BLaER1 treated with 17β-estradiol and CSF1 and Interleukin-3, amounts not matched to agents 10 nM and 100 nM (cell line): Measurements from ENCODE around the gene NME9.

Source experiments
- H3K27ac ChIP-seq, 11 experiments: shearing (Covaris generic); formaldehyde crosslinking; 2 replicates each; pipeline ENCODE4 v1.8.1; 2022
- H3K27me3 ChIP-seq, 11 experiments: shearing (Covaris generic); formaldehyde crosslinking; 2 replicates each; pipeline ENCODE4 v1.8.1; 2022
- H3K36me3 ChIP-seq, 11 experiments: shearing (Covaris generic); formaldehyde crosslinking; 2 replicates each; pipeline ENCODE4 v1.8.1; 2022
- H3K4me1 ChIP-seq, 10 experiments: shearing (Covaris generic); formaldehyde crosslinking; 2 replicates each; pipeline ENCODE4 v1.8.1; 2022
- H3K4me2 ChIP-seq, 11 experiments: shearing (Covaris generic); formaldehyde crosslinking; 2 replicates each; pipeline ENCODE4 v1.8.1; 2022
- H3K4me3 ChIP-seq, 10 experiments: shearing (Covaris generic); formaldehyde crosslinking; 2 replicates each; pipeline ENCODE4 v1.8.1; 2022
- H3K9ac ChIP-seq, 11 experiments: shearing (Covaris generic); formaldehyde crosslinking; 2 replicates each; pipeline ENCODE4 v1.8.1; 2022
- H3K9me3 ChIP-seq, 11 experiments: shearing (Covaris generic); formaldehyde crosslinking; replicated peaks in 1 of 11; 2 replicates each; pipeline ENCODE4 v1.8.1; 2022
- H4K20me1 ChIP-seq, 11 experiments: shearing (Covaris generic); formaldehyde crosslinking; 2 replicates each; pipeline ENCODE4 v1.8.1; 2022
- Cebpa-rat ChIP-seq, 11 experiments: shearing (Covaris generic); IDR thresholded peaks; 2 replicates each; pipeline ENCODE4 v1.8.1; 2022

The NME9 gene

GRCh38 chr3:138349926-138350665, 20.4 kb upstream of the NME9 start:
- H3K9me3 ChIP-seq: peaks cover 0 to 13% (median 9%) of the 10 kb centered on the region in 11 experiments; a peak in 12 of 22 replicates
- H3K4me2 ChIP-seq: peak overlapping the region in 10 of 11 experiments; percentile 40 to 97 (median 88); a peak in 19 of 22 replicates
- peaks cover 27 to 58% (median 49%) of the 10 kb centered on the region in 11 experiments for H3K27me3 ChIP-seq
- H3K4me3 ChIP-seq: peak overlapping the region in 3 of 10 experiments; percentile 74 to 86 (median 77); a peak in 5 of 20 replicates
- H3K36me3 ChIP-seq: peaks cover 0 to 2% (median 0%) of the 10 kb centered on the region in 11 experiments; a peak in 1 of 22 replicates
- H3K9ac ChIP-seq: peak overlapping the region in 3 of 11 experiments; percentile 37 to 94 (median 89); a peak in 5 of 22 replicates
- H3K4me1 ChIP-seq: peaks cover 0 to 33% (median 19%) of the 10 kb centered on the region in 10 experiments; a peak in 17 of 20 replicates
- H3K27ac ChIP-seq: peak overlapping the region in 2 of 11 experiments; percentile 12 to 26; a peak in 3 of 22 replicates
- H4K20me1 ChIP-seq: peaks cover 0 to 33% (median 0%) of the 10 kb centered on the region in 11 experiments; a peak in 4 of 22 replicates
- peak in 1 of 11 experiments; percentile 35; a peak in 2 of 22 replicates for TF ChIP-seq Cebpa-rat (IDR thresholded peaks at IDR 0.05)

GRCh38 chr3:138348754-138349739, 19.4 kb upstream of the NME9 start:
- peak overlapping the region; percentile 51 to 92 (median 76) for H3K27ac ChIP-seq
- peak overlapping the region; percentile 60 to 94 (median 81) for H3K9ac ChIP-seq

GRCh38 chr3:138347960-138348753, 18.5 kb upstream of the NME9 start, which contains the start of gene MRAS:
TSS of gene MRAS (plus strand) at chr3:138348579. CDS start at chr3:138372884, 24,305 bp downstream.
- peak within 1 kb of the TSS; percentile 63 to 86 (median 72) for H3K4me3 ChIP-seq
- H3K9ac ChIP-seq: peak within 1 kb of the TSS; percentile 60 to 94 (median 81)
- peaks cover 0 to 13% (median 9%) of the 10 kb centered on the region in 11 experiments; a peak in 12 of 22 replicates for H3K9me3 ChIP-seq
- peaks cover 0 to 17% (median 0%) of the 10 kb centered on the region in 11 experiments; a peak in 3 of 22 replicates for H4K20me1 ChIP-seq
- H3K4me2 ChIP-seq: peak within 1 kb of the TSS; percentile 85 to 97 (median 92)
- H3K4me1 ChIP-seq: peaks cover 0 to 33% (median 19%) of the 10 kb centered on the region in 10 experiments; a peak in 17 of 20 replicates
- H3K36me3 ChIP-seq: no peaks in the 10 kb centered on the region
- no peak for TF ChIP-seq Cebpa-rat (IDR thresholded peaks at IDR 0.05)
- peaks cover 27 to 58% (median 49%) of the 10 kb centered on the region in 11 experiments for H3K27me3 ChIP-seq
- peak within 1 kb of the TSS; percentile 51 to 92 (median 76) for H3K27ac ChIP-seq

More at GRCh38 chr3:138348754-138349739, 19.4 kb upstream of the NME9 start:
- no peak for TF ChIP-seq Cebpa-rat (IDR thresholded peaks at IDR 0.05)
- Histone ChIP-seq H3K4me3 (peak overlapping the region; percentile 63 to 86 (median 72)), H3K4me2 (peak overlapping the region; percentile 85 to 97 (median 92)), H3K9me3 (peaks cover 0 to 13% (median 9%) of the 10 kb centered on the region in 11 experiments; a peak in 12 of 22 replicates), H3K36me3 (no peaks in the 10 kb centered on the region), H3K27me3 (peaks cover 27 to 58% (median 49%) of the 10 kb centered on the region in 11 experiments), H4K20me1 (peaks cover 0 to 26% (median 0%) of the 10 kb centered on the region in 11 experiments; a peak in 4 of 22 replicates), H3K4me1 (peaks cover 0 to 33% (median 19%) of the 10 kb centered on the region in 10 experiments; a peak in 17 of 20 replicates)

GRCh38 chr3:138344754-138345153, 15.1 kb upstream of the NME9 start:
- no peak for TF ChIP-seq Cebpa-rat (IDR thresholded peaks at IDR 0.05)
- H4K20me1 ChIP-seq: no peaks in the 10 kb centered on the region
- no peaks in the 10 kb centered on the region for H3K36me3 ChIP-seq
- peaks cover 27 to 38% (median 37%) of the 10 kb centered on the region in 11 experiments for H3K27me3 ChIP-seq
- H3K4me3 ChIP-seq: no peak overlapping the region
- H3K4me1 ChIP-seq: peaks cover 0 to 15% (median 10%) of the 10 kb centered on the region in 10 experiments; a peak in 15 of 20 replicates
- H3K27ac ChIP-seq: no peak overlapping the region
- H3K9me3 ChIP-seq: peaks cover 0 to 19% (median 9%) of the 10 kb centered on the region in 11 experiments; a peak in 14 of 22 replicates
- no peak overlapping the region for H3K4me2 ChIP-seq
- no peak overlapping the region for H3K9ac ChIP-seq

GRCh38 chr3:138340511-138340910, 10.9 kb upstream of the NME9 start:
- H3K4me2 ChIP-seq: no peak overlapping the region
- no peak overlapping the region for H3K4me3 ChIP-seq
- no peaks in the 10 kb centered on the region for H4K20me1 ChIP-seq
- H3K9ac ChIP-seq: no peak overlapping the region
- no peaks in the 10 kb centered on the region for H3K4me1 ChIP-seq
- no peak for TF ChIP-seq Cebpa-rat (IDR thresholded peaks at IDR 0.05)
- H3K36me3 ChIP-seq: no peaks in the 10 kb centered on the region
- H3K27ac ChIP-seq: no peak overlapping the region
- no peaks in the 10 kb centered on the region for H3K27me3 ChIP-seq
- H3K9me3 ChIP-seq: peaks cover 0 to 9% (median 0%) of the 10 kb centered on the region in 11 experiments; a peak in 2 of 22 replicates

- H3K4me2 ChIP-seq: no peak overlapping the region
- H3K36me3 ChIP-seq: no peaks in the 10 kb centered on the region
- H3K27ac ChIP-seq: no peak overlapping the region
- no peaks in the 10 kb centered on the region for H4K20me1 ChIP-seq
- H3K27me3 ChIP-seq: no peaks in the 10 kb centered on the region
- H3K9ac ChIP-seq: no peak overlapping the region
- peaks cover 0 to 9% (median 0%) of the 10 kb centered on the region in 11 experiments; a peak in 2 of 22 replicates for H3K9me3 ChIP-seq
- no peak for TF ChIP-seq Cebpa-rat (IDR thresholded peaks at IDR 0.05)
- no peaks in the 10 kb centered on the region for H3K4me1 ChIP-seq
- no peak overlapping the region for H3K4me3 ChIP-seq
These were observed 9.2 kb upstream of the NME9 start for GRCh38 chr3:138338811-138339210.

GRCh38 chr3:138338244-138338643, 8.6 kb upstream of the NME9 start:
- no peak overlapping the region for H3K4me2 ChIP-seq
- H3K27ac ChIP-seq: no peak overlapping the region
- TF ChIP-seq Cebpa-rat (IDR thresholded peaks at IDR 0.05): no peak
- H3K36me3 ChIP-seq: no peaks in the 10 kb centered on the region
- peaks cover 0 to 9% (median 0%) of the 10 kb centered on the region in 11 experiments; a peak in 2 of 22 replicates for H3K9me3 ChIP-seq
- no peak overlapping the region for H3K4me3 ChIP-seq
- no peaks in the 10 kb centered on the region for H3K27me3 ChIP-seq
- no peaks in the 10 kb centered on the region for H3K4me1 ChIP-seq
- H3K9ac ChIP-seq: no peak overlapping the region
- no peaks in the 10 kb centered on the region for H4K20me1 ChIP-seq
